GM12875 (cell line): Measurements from ENCODE around the gene WNT2B.

Source experiments
- H3K4me3 ChIP-seq: one replicate; pipeline ENCODE4 v1.5.1; 2011; ENCODE audit warnings: low read depth, low read length, control low read depth
- TF ChIP-seq, protein P1 (sequence below): IDR thresholded peaks from 2 replicates; pipeline ENCODE4 v1.5.1; 2011; ENCODE audit warnings: low read depth, mild to moderate bottlenecking, control low read depth, inconsistent platforms, low read length, moderate library complexity, borderline replicate concordance; ENCODE audit not compliant: insufficient read depth

Gene WNT2B

DNA sequence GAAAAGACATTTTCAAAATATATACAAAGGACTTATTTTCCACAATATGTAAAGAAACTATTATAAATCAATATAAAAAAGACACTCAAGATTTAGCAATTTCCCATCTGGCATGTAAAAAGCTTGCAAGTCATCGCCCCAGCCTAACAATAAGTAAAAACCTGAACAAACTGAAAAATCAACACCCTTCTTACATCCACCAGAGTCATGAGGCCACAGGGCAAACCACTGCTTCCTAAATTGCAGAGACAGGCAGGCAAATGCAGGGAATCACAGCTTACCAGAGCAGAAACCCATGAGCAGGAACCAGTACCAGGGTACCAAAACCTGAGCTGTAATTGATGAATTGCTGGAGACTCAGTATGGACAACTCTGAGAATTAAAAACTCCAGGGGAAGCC is 16.7 kb upstream of the WNT2B start:
- H3K4me3 ChIP-seq = no peak overlapping the region
- TF ChIP-seq, protein P1, sequence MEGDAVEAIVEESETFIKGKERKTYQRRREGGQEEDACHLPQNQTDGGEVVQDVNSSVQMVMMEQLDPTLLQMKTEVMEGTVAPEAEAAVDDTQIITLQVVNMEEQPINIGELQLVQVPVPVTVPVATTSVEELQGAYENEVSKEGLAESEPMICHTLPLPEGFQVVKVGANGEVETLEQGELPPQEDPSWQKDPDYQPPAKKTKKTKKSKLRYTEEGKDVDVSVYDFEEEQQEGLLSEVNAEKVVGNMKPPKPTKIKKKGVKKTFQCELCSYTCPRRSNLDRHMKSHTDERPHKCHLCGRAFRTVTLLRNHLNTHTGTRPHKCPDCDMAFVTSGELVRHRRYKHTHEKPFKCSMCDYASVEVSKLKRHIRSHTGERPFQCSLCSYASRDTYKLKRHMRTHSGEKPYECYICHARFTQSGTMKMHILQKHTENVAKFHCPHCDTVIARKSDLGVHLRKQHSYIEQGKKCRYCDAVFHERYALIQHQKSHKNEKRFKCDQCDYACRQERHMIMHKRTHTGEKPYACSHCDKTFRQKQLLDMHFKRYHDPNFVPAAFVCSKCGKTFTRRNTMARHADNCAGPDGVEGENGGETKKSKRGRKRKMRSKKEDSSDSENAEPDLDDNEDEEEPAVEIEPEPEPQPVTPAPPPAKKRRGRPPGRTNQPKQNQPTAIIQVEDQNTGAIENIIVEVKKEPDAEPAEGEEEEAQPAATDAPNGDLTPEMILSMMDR = no peak

DNA sequence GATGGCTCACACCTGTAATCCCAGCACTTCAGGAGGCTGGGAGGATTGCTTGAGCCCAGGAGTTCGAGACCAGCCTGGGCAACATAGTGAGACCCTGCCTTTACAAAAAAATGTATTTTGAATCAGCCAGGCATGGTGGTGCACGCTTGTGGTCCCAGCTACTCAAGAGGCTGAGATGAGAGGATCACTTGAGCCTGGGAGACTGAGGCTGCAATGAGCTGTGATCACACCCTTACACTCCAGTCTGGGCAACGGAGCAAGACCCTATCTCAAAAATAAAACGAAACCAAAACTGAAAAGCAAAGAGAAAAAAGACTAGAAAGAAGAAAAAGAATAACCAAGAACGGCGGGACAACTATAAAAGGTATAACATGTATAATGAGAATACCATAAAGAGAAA is 15.4 kb upstream of the WNT2B start:
- TF ChIP-seq, protein P1 = no peak
- no peak overlapping the region for H3K4me3 ChIP-seq

DNA sequence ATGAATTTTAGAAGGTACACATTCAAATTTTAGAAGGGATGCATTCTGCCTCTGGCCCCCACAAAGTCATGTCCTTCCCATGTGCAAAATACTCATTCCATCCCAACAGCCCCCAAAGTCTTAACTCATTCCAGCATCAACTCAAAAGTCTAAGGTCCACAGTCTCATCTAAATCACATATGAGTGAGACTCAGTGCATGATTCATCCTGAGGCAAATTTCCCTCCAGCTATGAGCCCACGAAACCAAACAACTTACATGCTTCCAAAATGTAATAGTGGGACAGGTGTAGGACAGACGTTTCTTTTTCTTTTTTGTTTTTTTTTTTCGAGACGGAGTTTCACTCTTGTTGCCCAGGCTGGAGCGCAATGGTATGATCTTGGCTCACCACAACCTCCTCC is 12.5 kb upstream of the WNT2B start:
- TF ChIP-seq, protein P1 = no peak
- no peak overlapping the region for H3K4me3 ChIP-seq

DNA sequence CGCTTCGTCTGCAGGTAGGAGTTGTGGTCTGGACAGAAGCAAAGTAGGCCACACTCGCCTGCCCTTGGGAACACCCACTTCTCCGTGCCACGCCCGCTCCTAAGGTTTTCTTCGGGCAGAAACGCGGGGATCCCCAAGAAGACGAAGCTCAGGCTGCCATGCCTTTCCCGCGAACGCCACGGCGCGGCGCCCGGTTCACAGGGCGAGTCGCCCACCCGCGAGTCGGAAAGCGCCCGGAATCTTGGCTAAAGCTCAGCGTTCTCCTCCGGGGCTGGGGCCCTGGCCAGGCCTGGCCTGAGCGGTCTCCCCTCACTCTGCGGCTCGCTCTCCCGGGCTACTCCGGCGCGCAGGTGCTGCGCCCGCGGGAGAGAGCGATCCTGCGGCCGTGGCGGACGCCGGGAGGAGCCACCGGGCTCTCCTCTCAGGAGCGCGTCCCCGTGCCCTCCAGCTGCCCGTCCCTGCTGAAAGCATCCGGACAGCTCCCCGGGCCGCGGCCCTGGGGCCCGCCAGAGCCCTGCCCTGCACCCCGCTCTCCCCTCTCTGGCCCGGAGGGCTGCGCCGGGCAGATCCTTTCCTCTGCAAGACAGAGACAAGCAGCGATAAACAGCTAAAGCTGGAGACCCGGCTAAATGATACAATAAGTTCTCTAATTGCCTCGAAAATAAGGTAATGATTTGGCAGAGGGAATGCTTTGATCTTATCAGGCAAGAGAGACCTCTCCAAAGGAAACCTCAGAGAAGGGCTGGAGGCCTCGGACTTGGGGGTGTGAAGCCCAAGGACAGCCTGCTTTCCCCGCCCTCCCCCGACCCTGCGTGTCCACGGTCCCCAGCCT is 6.7 kb upstream of the WNT2B start:
- H3K4me3 ChIP-seq = peak overlapping the region; percentile 57
- TF ChIP-seq, protein P1 = peak; percentile 88

DNA sequence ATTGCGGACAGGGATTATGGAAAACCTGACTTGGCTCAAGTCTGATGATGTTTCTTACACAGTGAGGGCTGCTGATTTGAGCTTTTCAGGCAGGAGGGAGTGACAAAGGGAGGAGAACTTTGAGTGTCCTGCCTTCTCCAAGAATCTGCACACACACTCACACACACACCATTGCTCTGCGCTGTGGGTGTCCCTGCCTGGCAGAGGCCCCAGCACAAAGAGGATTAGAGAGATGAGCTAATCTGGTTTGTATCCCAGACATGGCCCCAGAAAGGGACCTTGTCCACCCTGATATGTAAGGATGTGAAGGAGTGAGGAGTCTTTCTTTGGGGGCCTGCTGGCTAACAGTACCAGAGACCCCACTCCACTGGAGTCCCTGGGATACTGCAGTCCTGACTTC is 5.9 kb upstream of the WNT2B start:
- TF ChIP-seq, protein P1 = no peak
- H3K4me3 ChIP-seq = no peak overlapping the region

DNA sequence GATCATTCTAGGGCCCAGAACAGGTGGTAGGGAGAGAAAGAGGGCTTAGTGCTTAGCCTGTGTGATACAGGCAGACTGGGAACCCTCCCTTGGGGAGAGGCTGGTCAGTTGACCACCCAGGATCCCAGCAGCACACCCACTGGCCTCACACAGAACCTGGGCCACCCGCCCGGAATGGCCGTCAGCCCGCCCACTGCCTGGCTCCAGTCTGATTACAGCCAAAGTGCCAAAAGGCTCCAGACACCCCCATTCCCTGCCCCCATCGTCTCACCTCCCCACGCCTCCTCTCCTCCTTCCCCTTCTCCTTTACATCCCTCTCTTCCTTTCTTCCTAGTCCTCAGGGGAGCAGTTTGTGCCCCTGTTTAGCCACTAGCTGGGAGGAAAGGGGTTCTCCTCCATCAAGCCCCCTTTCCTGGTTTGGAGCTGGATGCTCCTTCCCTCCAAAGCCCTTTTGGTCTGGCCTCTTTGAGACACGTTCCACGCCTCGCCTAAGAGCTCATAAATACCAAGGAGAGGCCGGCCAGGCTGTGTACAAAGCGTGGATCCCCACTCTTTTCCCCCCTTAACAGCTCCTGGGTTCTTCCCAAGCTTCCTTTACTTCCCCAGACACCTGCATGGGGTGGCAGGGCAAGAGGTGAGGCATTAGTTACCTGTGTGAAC is 4.6 kb upstream of the WNT2B start:
- TF ChIP-seq, protein P1 = no peak
- no peak overlapping the region for H3K4me3 ChIP-seq
